Adrenal gland (tissue), 5 donors: ENCODE measurements around the gene TPRN.

Experiments
- POLR2A ChIP-seq, 2 donors: fragments of 450-650 bp; IDR thresholded peaks; one replicate each; pipeline ENCODE4 v1.6.1; 2017; ENCODE audit warnings: antibody characterized with exemption in 2 of 2, mild to moderate bottlenecking in 2 of 2, moderate library complexity in 1 of 2
- TF ChIP-seq, protein P1 (sequence below), 6 experiments: fragments of 450-650 bp in 4 of 6; fragments of 200-600 bp in 2 of 6; sonication (generic) in 1 of 6; IDR thresholded peaks; 1 replicate in 5 of 6; 2 replicates in 1 of 6; pipeline versions ENCODE4 v1.5.1 to v1.8.0; 2016 to 2021; ENCODE audit warnings: antibody characterized with exemption in 6 of 6, mild to moderate bottlenecking in 2 of 6, moderate library complexity in 1 of 6
- donor health status: DM: no; HTN: no; CAD: no.

DNA sequence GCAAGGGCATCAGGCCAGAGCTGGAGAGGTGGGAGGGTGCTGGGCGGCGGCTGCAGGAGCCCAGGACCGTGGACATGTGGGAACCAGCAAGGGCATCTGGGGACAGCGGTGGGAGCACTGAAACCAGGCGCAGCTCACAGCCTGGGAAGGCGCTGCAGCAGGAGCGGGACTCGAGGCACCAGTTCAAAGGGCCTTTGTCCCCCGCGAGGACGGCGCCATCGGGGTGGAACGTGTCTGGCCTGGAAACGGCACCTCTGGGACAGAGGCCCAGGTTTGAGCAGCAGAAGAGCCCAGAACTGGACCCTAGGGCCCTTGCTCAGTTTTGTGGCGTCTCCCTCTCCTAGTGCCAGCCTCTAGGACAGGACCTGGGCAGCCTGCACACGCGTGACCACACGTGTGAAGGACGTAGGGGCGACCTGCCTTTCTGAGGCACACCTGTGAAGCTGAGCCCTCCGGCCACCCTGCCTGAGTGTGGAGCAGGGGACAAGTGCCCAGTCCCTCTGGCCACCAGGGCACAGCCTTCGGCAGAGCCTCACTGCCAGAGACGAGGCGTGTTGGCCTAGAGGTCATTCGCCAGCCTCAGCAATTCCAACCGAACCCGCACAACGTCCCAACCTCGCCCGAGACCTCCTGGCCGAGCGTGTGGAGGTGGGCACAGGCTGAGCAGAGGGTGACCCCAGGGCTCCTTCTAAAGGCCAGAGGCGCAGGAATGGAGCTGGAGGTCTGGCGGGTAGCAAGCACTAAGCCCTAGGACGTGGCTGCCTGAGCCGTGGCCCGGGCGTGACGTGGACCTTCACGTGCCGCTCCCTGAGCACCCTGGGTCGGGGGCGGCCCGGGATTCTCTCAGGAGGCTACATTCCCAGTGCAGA is 26.5 kb downstream of the TPRN start:
- no peak for TF ChIP-seq POLR2A (IDR thresholded peaks at IDR 0.05)
- TF ChIP-seq, protein P1, sequence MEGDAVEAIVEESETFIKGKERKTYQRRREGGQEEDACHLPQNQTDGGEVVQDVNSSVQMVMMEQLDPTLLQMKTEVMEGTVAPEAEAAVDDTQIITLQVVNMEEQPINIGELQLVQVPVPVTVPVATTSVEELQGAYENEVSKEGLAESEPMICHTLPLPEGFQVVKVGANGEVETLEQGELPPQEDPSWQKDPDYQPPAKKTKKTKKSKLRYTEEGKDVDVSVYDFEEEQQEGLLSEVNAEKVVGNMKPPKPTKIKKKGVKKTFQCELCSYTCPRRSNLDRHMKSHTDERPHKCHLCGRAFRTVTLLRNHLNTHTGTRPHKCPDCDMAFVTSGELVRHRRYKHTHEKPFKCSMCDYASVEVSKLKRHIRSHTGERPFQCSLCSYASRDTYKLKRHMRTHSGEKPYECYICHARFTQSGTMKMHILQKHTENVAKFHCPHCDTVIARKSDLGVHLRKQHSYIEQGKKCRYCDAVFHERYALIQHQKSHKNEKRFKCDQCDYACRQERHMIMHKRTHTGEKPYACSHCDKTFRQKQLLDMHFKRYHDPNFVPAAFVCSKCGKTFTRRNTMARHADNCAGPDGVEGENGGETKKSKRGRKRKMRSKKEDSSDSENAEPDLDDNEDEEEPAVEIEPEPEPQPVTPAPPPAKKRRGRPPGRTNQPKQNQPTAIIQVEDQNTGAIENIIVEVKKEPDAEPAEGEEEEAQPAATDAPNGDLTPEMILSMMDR (IDR thresholded peaks at IDR 0.05), result no peak
